Measurements from ENCODE around the gene ACIN1. TPM values are rescaled to one million over a fixed set of nuclear protein-coding genes. Genes with fewer than 3 reads are reported as not detected.

Gene ACIN1
- total RNA-seq, 3 donors from 2014 or later (not counting 1 experiment from before 2014, with no cell fraction given): 321 to 395 (median 347) TPM

DNA sequence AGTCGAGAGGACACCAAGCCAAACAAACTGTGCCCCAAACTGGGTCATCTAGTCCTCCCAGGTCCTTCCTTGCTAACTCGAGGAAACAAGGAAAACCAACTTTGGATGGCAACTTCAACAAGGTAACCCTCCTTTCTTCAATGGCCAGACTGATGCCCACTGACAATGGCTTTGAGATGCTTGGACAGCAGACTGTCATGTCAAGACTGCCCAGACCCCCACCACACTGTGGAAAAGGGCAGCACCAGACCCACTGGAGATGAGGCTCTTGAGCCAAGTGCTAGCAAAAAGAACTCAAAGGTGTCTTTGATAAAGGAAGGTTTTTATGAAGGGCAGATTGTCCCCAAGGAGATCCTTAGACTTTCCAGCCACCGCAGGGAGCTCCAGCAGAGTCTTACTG is 28.6 kb downstream of the ACIN1 start:
- ATAC-seq: no peak
- TF ChIP-seq, protein P1, sequence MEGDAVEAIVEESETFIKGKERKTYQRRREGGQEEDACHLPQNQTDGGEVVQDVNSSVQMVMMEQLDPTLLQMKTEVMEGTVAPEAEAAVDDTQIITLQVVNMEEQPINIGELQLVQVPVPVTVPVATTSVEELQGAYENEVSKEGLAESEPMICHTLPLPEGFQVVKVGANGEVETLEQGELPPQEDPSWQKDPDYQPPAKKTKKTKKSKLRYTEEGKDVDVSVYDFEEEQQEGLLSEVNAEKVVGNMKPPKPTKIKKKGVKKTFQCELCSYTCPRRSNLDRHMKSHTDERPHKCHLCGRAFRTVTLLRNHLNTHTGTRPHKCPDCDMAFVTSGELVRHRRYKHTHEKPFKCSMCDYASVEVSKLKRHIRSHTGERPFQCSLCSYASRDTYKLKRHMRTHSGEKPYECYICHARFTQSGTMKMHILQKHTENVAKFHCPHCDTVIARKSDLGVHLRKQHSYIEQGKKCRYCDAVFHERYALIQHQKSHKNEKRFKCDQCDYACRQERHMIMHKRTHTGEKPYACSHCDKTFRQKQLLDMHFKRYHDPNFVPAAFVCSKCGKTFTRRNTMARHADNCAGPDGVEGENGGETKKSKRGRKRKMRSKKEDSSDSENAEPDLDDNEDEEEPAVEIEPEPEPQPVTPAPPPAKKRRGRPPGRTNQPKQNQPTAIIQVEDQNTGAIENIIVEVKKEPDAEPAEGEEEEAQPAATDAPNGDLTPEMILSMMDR (IDR thresholded peaks at IDR 0.05): no peak
- no peaks in the 10 kb centered on the region for H3K27me3 ChIP-seq (ENCODE audit: control insufficient read depth, insufficient read depth, low read length)
- H3K4me1 Mint-ChIP-seq: peaks cover 21 to 30% of the 10 kb centered on the region in 2 donors
- no peak overlapping the region for H3K4me3 Mint-ChIP-seq
- H3K36me3 ChIP-seq (ENCODE audit: control insufficient read depth, insufficient read depth, low read length): peaks cover 66% of the 10 kb centered on the region
- no peaks in the 10 kb centered on the region for H3K9me3 ChIP-seq (ENCODE audit: control insufficient read depth, insufficient read depth, low read length)
- H3K4me1 ChIP-seq (ENCODE audit: control insufficient read depth, insufficient read depth, low read length): peaks cover 20% of the 10 kb centered on the region
- no peak overlapping the region for H3K27ac Mint-ChIP-seq
- no peaks in the 10 kb centered on the region for H3K27me3 Mint-ChIP-seq (ENCODE audit: low read depth in 2 of 2)
- H3K36me3 Mint-ChIP-seq: peaks cover 10% of the 10 kb centered on the region
- H3K9me3 Mint-ChIP-seq: no peaks in the 10 kb centered on the region
- H3K4me3 ChIP-seq (ENCODE audit: low read length): no peak overlapping the region
- no peak overlapping the region for H3K27ac ChIP-seq (ENCODE audit: low read length)
- intact Hi-C loops (cut with micrococcal nuclease): no loop called here
- no peak for DNase-seq
- WGBS (ENCODE audit: insufficient coverage): 96% methylated on average over 3 of the region's 3 CpGs

DNA sequence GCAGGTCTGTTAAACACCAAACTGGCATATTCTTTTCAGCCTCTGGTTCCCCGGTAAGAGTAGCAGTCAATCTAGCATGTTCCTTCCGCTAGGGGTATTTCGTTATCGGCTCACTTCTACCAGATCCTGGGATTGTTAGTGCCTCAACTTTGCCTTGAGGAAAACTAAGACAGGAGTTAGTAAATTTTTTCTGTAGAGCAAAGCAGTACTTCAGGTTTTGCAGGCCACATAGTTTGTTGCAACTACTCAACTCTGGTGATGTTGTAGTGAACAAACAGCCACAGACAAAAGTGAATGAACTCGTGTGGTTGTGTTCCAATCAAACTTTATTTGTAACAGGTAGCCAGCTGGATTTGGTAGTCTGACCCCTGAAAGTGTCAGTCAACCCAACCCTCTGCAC is 31.3 kb downstream of the ACIN1 start:
- Histone ChIP-seq H3K27ac (ENCODE audit: low read length) (no peak overlapping the region), H3K27me3 (ENCODE audit: control insufficient read depth, insufficient read depth, low read length) (no peaks in the 10 kb centered on the region), H3K9me3 (ENCODE audit: control insufficient read depth, insufficient read depth, low read length) (no peaks in the 10 kb centered on the region), H3K4me1 (ENCODE audit: control insufficient read depth, insufficient read depth, low read length) (peaks cover under 1% of the 10 kb centered on the region), H3K4me3 (ENCODE audit: low read length) (no peak overlapping the region), H3K36me3 (ENCODE audit: control insufficient read depth, insufficient read depth, low read length) (peaks cover 82% of the 10 kb centered on the region)
- Mint-ChIP-seq H3K9me3 (no peaks in the 10 kb centered on the region), H3K27ac (peak overlapping the region in 1 of 2 donors; percentile 9), H3K27me3 (ENCODE audit: low read depth in 2 of 2) (no peaks in the 10 kb centered on the region), H3K4me3 (no peak overlapping the region), H3K36me3 (peaks cover 17% of the 10 kb centered on the region), H3K4me1 (peaks cover 1 to 14% of the 10 kb centered on the region in 2 donors)
- DNase-seq: no peak
- intact Hi-C loops (cut with micrococcal nuclease): no loop called here
- TF ChIP-seq, protein P1 (IDR thresholded peaks at IDR 0.05): no peak
- WGBS (ENCODE audit: insufficient coverage): 91% methylated on average over 5 of the region's 5 CpGs
- ATAC-seq: no peak

DNA sequence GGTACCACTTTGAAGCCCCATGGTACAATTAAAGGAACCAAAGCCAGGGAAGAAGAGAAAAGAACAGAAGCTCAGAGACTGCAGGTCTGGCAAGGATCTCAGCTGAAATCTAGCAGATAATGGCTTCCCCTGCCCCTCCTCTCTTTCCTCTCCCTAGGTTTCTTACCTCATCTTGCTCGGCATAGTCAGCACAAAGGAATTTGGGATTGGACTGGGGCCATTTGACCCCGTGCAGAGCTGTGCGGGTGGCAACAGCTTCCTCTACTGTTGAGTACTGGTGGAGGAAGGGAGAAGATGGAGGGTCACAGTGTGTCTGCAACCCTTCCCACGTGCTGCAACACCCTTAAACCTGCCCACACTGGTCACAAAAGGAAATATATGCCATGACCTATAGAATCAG is 32.9 kb downstream of the ACIN1 start:
- H3K36me3 Mint-ChIP-seq: peaks cover 17% of the 10 kb centered on the region
- no peak overlapping the region for H3K27ac Mint-ChIP-seq
- DNase-seq (no peak), ATAC-seq (no peak)
- no peak overlapping the region for H3K27ac ChIP-seq (ENCODE audit: low read length)
- 83% methylated on average over 2 of the region's 4 CpGs for WGBS (ENCODE audit: insufficient coverage)
- peaks cover 9% of the 10 kb centered on the region for H3K4me1 ChIP-seq (ENCODE audit: control insufficient read depth, insufficient read depth, low read length)
- no peak overlapping the region for H3K4me3 Mint-ChIP-seq
- TF ChIP-seq, protein P1 (IDR thresholded peaks at IDR 0.05): no peak
- intact Hi-C loops (cut with micrococcal nuclease): no loop called here
- H3K4me1 Mint-ChIP-seq: peaks cover 6 to 21% of the 10 kb centered on the region in 2 donors
- peaks cover 67% of the 10 kb centered on the region for H3K36me3 ChIP-seq (ENCODE audit: control insufficient read depth, insufficient read depth, low read length)
- H3K27me3 Mint-ChIP-seq (ENCODE audit: low read depth in 2 of 2): no peaks in the 10 kb centered on the region
- H3K9me3 ChIP-seq (ENCODE audit: control insufficient read depth, insufficient read depth, low read length): no peaks in the 10 kb centered on the region
- H3K27me3 ChIP-seq (ENCODE audit: control insufficient read depth, insufficient read depth, low read length): no peaks in the 10 kb centered on the region
- no peak overlapping the region for H3K4me3 ChIP-seq (ENCODE audit: low read length)
- no peaks in the 10 kb centered on the region for H3K9me3 Mint-ChIP-seq

DNA sequence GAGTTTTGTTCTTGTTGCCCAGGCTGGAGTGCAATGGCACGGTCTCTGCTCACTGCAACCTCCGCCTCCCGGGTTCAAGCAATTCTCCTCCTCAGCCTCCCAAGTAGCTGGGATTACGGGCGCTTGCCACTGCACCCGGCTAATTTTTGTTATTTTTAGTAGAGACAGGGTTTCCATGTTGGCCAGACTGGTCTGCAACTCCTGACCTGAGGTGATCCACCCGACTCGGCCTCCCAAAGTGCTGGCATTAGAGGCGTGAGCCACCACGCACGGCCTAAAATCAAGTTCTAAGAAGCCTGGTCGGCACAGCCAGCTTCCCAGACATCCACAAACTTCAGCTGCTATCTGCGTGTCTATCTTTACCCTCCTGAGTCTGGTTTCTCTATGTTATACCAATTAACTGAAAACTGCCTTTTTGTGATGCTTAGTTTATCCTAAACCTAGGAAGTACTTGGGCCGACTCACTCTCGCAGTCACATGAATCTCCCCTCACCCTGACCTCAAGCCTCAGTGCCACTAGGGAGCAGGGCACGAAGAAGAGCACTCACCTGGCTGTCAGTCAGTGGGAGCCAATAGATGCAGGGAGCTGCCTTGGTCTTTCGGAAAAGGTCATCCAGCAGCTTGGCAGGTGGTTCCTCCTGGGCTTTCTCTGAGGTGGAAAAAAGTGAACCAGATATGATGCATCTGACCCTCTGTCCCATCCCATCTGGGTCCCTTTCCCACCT is 34.2 kb downstream of the ACIN1 start:
- intact Hi-C loops (cut with micrococcal nuclease): no loop called here
- Mint-ChIP-seq H3K36me3 (peaks cover 17% of the 10 kb centered on the region), H3K27ac (no peak overlapping the region), H3K27me3 (ENCODE audit: low read depth in 2 of 2) (peaks cover 0 to 3% of the 10 kb centered on the region in 2 donors), H3K9me3 (no peaks in the 10 kb centered on the region), H3K4me1 (peaks cover 17 to 28% of the 10 kb centered on the region in 2 donors), H3K4me3 (no peak overlapping the region)
- Histone ChIP-seq H3K4me1 (ENCODE audit: control insufficient read depth, insufficient read depth, low read length) (peaks cover 18% of the 10 kb centered on the region), H3K36me3 (ENCODE audit: control insufficient read depth, insufficient read depth, low read length) (peaks cover 55% of the 10 kb centered on the region), H3K27me3 (ENCODE audit: control insufficient read depth, insufficient read depth, low read length) (no peaks in the 10 kb centered on the region), H3K9me3 (ENCODE audit: control insufficient read depth, insufficient read depth, low read length) (no peaks in the 10 kb centered on the region), H3K27ac (ENCODE audit: low read length) (no peak overlapping the region), H3K4me3 (ENCODE audit: low read length) (no peak overlapping the region)
- DNase-seq (no peak), ATAC-seq (no peak)
- TF ChIP-seq, protein P1 (IDR thresholded peaks at IDR 0.05): no peak
- WGBS (ENCODE audit: insufficient coverage): 95% methylated on average over 17 of the region's 17 CpGs
